ENCODE results near the gene SCARB1. TPM values are rescaled to one million over a fixed set of nuclear protein-coding genes. Genes with fewer than 3 reads are reported as not detected.
A peak's percentile ranks its signal among the peaks of the same experiment; 100 is the strongest.

SCARB1 gene
- total and polyA plus RNA-seq, 2 of the 13 experiments (the other 11 are each of a cell fraction or from before 2014, with no cell fraction given): 63.4 to 160 TPM

GRCh38 chr12:124732275-124733075, 131.2 kb downstream of the SCARB1 start:
- no peaks in the 10 kb centered on the region for H3K79me2 ChIP-seq (ENCODE audit: insufficient read depth, low read length)
- no peak overlapping the region for H2AFZ ChIP-seq (ENCODE audit: low read length)
- H4K20me1 ChIP-seq (ENCODE audit: insufficient read depth, low read length): no peaks in the 10 kb centered on the region
- DNase-seq (ENCODE audit: low spot score) (no peak), ATAC-seq (no peak), FAIRE-seq (no peak)
- in situ Hi-C loops (cut with HindIII; ENCODE audit: extremely low pct_ligation_motif_present, low pct_unique_long_range_greater_than_20kb): no loop called here
- BruUV-seq (replicated peaks): no TSS peak
- peaks cover 71% of the 10 kb centered on the region for H3K4me1 ChIP-seq (ENCODE audit: insufficient read depth, low read length)
- no peak overlapping the region for H3K9ac ChIP-seq (ENCODE audit: insufficient read depth, low read depth, low read length)
- CTCF ChIA-PET (ENCODE audit: low intra/inter-chr PET ratio, low total read pairs): no interaction called here
- intact Hi-C loops (cut with micrococcal nuclease; ENCODE audit: unreplicated experiment): loop anchor here (10.0 kb wide), 1 partner anchor 168 kb away; the partner anchor contains the start of gene NCOR2
- H3K36me3 ChIP-seq (replicated peaks in 1 of 2; ENCODE audit: control insufficient read depth in 1 of 2, insufficient read depth in 2 of 2, low read length in 2 of 2): no peaks in the 10 kb centered on the region
- no peaks in the 10 kb centered on the region for H3K27me3 ChIP-seq (ENCODE audit: control insufficient read depth in 1 of 2, insufficient read depth in 2 of 2, low read length in 2 of 2)
- POLR2A ChIA-PET: no interaction called here
- H3K27ac ChIP-seq (ENCODE audit: extremely low read length, insufficient read depth, low read length): no peak overlapping the region
- H3K9me3 ChIP-seq (ENCODE audit: low read length): no peaks in the 10 kb centered on the region
- WGBS (ENCODE audit: low lambda C conversion rate): 26% methylated on average over 16 of the region's 17 CpGs
- H3K4me3 ChIP-seq (replicated peaks in 1 of 3; ENCODE audit: insufficient read depth in 1 of 3, low read depth in 2 of 3, low read length in 3 of 3): no peak overlapping the region; a peak in 1 of 6 replicates
- peak overlapping the region; percentile 59 for H3K4me2 ChIP-seq (ENCODE audit: low read depth, low read length)
- TF ChIP-seq ZNF790 (CRISPR knock-in tag; IDR thresholded peaks at IDR 0.05; ENCODE audit: borderline replicate concordance): no peak
- TF ChIP-seq TAF1 (CRISPR knock-in tag; IDR thresholded peaks at IDR 0.05): no peak
- peak; percentile 42 for TF ChIP-seq TEAD3 (CRISPR knock-in tag; optimal IDR thresholded peaks at IDR 0.05; ENCODE audit: borderline replicate concordance)
- 0 out of 2 replicates have a peak, but pooled peaks have one; percentile 15 for TF ChIP-seq ZFX (CRISPR knock-in tag; IDR thresholded peaks at IDR 0.05; ENCODE audit: low read depth)
- TF ChIP-seq KLF16 (CRISPR knock-in tag; IDR thresholded peaks at IDR 0.05): no peak
- no peak for TF ChIP-seq MBNL3 (CRISPR knock-in tag; conservative IDR thresholded peaks at IDR 0.05)
- no peak for TF ChIP-seq REPIN1 (CRISPR knock-in tag; IDR thresholded peaks at IDR 0.05; ENCODE audit: borderline replicate concordance, low read depth)
- peak; percentile 39 for TF ChIP-seq ZNF687 (CRISPR knock-in tag; IDR thresholded peaks at IDR 0.05)
- no peak for TF ChIP-seq ZNF616 (CRISPR knock-in tag; IDR thresholded peaks at IDR 0.05; ENCODE audit: low read depth)
- no peak for TF ChIP-seq ATF3 (CRISPR knock-in tag; IDR thresholded peaks at IDR 0.05)
- TF ChIP-seq SPEN (CRISPR knock-in tag; IDR thresholded peaks at IDR 0.05; ENCODE audit: low read depth): no peak
- TF ChIP-seq SAP130 (CRISPR knock-in tag; IDR thresholded peaks at IDR 0.05; ENCODE audit: low read depth): no peak
- TF ChIP-seq FOXA1 (IDR thresholded peaks at IDR 0.05): no peak
- TF ChIP-seq FOXA1 (CRISPR knock-in tag; IDR thresholded peaks at IDR 0.05): peak; percentile 9; the same call in 1 of the 2 replicates
- no peak for TF ChIP-seq TFAP4 (IDR thresholded peaks at IDR 0.05; ENCODE audit: borderline replicate concordance, low read depth)
- no peak for TF ChIP-seq IRF1 (CRISPR knock-in tag; IDR thresholded peaks at IDR 0.05; ENCODE audit: low read depth)
- no peak for TF ChIP-seq MEIS1 (CRISPR knock-in tag; IDR thresholded peaks at IDR 0.05; ENCODE audit: borderline replicate concordance)
- 0 out of 2 replicates have a peak, but pooled peaks have one; percentile 22 for TF ChIP-seq NRL (CRISPR knock-in tag; IDR thresholded peaks at IDR 0.05; ENCODE audit: borderline replicate concordance)
